ENCODE measurements around the gene PLEKHS1.
"Not testable (repeated sequence)": the region's sequence is repeated elsewhere in the genome, so short reads cannot be mapped to it uniquely, and the experiment has no call there.

PLEKHS1 gene

DNA sequence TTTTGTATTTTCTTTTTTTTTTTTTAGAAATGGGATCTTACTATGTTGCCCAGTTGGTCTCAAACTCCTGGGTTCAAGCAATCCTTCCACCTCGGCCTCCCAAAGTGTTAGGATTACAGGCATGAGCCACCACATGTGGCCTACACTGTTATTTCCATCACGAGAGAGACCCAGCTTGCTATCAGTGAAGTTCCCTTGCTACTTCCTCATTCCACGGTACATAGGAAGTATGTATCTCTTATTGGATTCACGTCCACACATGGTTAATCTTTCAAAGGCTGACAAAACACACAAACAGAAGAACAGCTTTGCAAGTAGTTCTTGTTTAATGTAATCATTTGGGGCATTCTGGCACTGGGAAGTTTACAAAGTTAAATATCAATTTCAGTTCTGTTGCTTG is 51.5 kb downstream of the PLEKHS1 start:
- no peak for DNase-seq

DNA sequence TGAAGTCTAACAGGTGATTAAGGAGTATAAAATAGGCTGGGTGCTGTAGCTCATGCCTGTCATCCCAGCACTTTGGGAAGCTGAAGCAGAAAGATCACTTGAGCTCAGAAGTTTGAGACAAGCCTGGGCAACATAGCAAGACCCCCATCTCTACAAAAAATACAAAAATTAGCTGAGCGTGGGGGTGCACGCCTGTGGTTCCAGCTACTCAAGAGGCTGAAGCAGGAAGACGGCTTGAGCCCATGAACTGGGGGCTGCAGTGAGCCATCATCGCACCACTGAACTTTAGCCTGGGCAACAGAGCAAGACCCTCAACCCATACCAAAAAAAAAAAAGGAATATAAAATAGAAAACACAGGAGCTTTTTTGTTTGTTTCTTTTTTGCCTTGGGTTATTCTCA is 55.0 kb downstream of the PLEKHS1 start:
- DNase-seq, result no peak

DNA sequence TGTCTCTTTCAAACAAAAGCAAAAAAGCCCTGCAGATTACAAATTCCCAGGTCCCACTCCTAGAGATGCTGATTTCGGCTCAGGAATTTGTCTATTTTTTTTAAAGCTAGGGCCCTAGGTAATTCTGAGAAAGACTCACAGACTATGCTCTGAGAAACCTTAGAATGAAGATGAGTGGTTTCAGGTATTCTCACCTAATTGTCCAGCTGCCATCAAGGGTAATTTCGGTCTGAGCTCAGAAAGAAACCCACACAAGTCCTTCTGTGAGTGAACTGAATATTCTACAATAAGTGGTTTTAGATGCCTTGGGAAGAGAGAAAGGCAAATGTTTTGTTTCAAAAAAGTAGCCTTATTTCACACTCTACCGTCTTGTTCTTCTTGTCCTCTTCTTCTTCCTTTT is 56.7 kb downstream of the PLEKHS1 start:
- DNase-seq, result no peak

DNA sequence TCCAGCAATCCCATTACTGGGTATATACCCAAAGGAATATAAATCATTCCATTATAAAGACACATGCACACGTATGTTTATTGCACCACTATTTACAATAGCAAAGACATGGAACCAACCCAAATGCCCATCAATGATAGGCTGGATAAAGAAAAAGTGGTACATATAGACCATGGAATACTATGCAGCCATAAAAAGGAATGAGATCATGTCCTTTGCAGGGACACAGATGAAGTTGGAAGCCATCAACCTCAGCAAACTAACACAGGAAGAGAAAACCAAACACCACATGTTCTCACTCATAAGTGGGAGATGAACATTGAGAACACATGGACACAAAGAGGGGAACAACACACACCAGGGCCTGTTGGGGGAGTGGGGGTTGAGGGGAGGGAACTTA is 63.2 kb downstream of the PLEKHS1 start:
- not testable (repeated sequence) for DNase-seq

DNA sequence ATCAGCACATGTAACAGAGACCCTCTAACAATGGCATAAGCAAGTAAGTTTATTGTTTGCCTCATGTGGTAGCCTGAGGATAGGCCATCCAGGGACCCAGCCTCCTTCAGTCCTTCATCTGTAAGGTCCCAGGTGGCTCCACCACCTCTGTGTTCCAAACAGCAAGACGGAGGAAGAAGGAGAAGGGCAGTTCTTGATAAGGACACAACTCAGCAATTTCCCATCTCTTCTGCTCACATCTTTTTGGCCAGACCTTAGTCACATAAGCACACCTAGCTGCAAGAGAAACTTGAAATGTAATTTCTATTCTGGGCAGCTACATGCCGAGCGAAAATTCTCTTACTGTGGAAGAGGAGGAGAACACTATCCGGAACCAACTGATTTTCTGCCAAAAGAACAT is 68.5 kb downstream of the PLEKHS1 start:
- DNase-seq, result no peak

DNA sequence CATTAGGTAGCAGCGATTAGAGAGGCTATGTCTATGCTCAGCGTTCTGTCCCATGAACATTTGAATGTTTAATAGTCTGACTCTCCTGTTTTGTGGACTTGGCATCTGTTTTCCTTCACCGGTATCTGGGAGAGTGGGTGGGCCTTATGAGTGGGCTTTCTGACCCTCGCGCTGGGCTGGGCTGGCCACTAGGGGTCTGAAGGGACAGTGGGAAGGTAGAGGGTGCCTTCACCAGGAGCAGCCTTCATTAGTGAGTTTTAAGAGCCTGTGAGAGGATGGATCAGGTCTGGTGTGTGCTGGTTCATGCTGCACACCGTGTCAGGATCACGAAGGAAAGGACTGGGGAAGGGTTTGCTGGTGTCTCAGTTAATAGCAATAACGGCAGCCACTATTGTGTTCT is 69.0 kb downstream of the PLEKHS1 start:
- no peak for DNase-seq

DNA sequence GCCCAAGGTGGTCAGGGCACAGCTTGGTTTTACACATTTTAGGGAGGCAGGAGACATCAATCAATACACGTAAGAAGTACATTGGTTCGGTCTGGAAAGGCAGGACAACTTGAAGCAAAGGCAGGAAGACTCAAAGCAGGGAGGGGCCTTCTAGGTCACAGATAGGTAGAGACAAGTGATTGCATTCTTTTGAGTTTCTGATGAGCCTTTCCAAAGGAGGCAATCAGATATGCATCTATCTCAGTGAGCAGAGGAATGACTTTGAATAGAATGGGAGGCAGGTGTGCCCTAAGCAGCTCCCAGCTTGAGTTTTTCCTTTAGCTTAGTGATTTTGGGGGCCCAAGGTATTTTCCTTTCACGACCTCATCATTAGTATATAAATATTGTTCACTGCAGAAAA is 69.8 kb downstream of the PLEKHS1 start:
- not testable (repeated sequence) for DNase-seq

DNA sequence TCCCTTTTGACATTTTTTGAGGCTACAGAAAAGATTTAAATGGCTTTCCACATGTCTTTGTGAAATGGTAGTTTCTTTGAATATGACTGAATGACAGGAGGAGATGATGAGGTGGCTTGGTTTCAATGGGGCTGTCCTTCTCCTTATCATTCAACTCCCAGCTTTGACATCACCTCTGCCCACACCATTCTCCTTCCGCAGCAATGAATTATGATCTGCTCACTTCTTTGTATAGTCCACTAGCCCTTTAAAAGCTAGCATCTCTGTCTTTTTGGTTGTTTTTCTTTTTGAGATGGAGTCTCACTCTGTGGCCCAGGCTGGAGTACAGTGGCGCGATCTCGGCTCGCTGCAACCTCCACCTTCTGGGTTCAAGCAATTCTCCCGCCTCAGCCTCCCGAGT is 70.7 kb downstream of the PLEKHS1 start:
- DNase-seq, result no peak

DNA sequence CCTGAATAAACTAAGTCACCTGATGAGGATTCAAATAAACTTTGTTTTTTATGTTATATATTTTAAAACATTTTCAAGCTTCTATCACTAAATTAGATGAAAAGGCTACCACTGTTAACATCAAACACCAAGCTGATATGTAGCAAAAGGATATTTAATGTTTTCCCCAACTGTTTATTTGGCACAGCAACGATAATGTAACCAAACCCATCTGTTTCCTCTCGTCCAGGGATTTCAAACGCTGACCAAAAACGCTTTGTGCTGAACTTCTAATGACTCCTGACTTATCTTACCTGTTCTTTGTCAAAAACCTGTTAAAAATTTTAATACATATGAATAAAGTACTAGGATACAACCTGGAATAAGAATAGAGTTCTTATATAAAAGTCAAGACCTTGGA is 71.9 kb downstream of the PLEKHS1 start:
- no peak for DNase-seq

DNA sequence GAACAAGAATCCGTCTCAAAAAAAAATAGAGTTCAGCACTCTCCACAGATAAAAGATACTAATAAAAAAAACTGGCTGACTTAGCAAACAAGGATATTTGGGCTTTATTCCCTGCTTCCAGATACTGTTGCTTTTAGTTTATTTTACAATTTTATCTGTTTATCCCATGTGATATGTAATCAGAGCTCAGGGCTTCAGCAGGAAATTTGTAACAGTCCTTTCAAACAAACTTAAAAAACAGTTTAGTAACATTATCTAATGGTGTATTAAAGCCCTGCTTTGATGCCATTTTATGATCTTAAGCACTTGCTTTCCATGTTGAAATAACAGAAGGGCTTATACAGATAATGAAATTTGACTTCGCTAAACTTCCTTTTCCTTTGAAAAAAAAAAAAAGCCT is 74.3 kb downstream of the PLEKHS1 start:
- DNase-seq, result no peak

DNA sequence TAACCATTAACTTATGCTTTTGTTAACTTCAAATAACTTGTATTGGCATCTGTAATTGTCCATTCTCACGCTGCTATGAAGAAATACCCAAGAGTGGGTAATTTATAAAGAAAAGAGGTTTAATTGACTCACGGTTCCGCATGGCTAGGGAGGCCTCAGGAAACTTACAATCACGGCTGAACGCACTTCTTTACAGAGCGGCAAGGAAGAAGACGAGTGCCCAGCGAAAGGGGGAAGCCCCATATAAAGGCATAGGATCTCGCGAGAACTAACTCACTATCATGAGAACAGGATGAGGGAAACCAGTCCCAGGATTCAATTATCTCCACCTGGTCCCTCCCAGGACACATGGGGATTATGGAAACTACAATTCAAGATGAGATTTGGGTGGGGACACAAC is 77.1 kb downstream of the PLEKHS1 start:
- not testable (repeated sequence) for DNase-seq

Data from GOT3 (cell line).